EL (cell line): ENCODE results near the gene MBIP.
A peak's percentile ranks its signal among the peaks of the same experiment; 100 is the strongest.

ENCODE experiments used
- DNase-seq: peaks from one replicate; pipeline ENCODE4 v3.0.0-alpha.2; 2016

Gene MBIP

GRCh38 chr14:36313206-36313605 lies 7.2 kb downstream of the MBIP start:
- no peak for DNase-seq

GRCh38 chr14:36306836-36307235 lies 13.6 kb downstream of the MBIP start:
- DNase-seq = no peak

GRCh38 chr14:36304895-36305294 lies 15.5 kb downstream of the MBIP start:
- DNase-seq = no peak

GRCh38 chr14:36303960-36304359 lies 16.5 kb downstream of the MBIP start:
- DNase-seq = no peak

- DNase-seq = no peak
Measured at GRCh38 chr14:36302823-36303222, 17.6 kb downstream of the MBIP start.

GRCh38 chr14:36301159-36301558 lies 19.3 kb downstream of the MBIP start:
- no peak for DNase-seq

GRCh38 chr14:36300337-36300736 lies 20.1 kb downstream of the MBIP start:
- DNase-seq = peak; percentile 5

GRCh38 chr14:36295642-36296627 lies 24.5 kb downstream of the MBIP start:
- DNase-seq = no peak

- DNase-seq = no peak
Measured at GRCh38 chr14:36294543-36294942, 25.9 kb downstream of the MBIP start.

GRCh38 chr14:36293824-36294223 lies 26.6 kb downstream of the MBIP start:
- DNase-seq = peak; percentile 26

- no peak for DNase-seq
Measured at GRCh38 chr14:36289954-36290353, 30.5 kb downstream of the MBIP start.

GRCh38 chr14:36288496-36288895 lies 31.9 kb downstream of the MBIP start:
- no peak for DNase-seq

GRCh38 chr14:36284971-36285595 lies 35.4 kb downstream of the MBIP start:
- DNase-seq = no peak

GRCh38 chr14:36281309-36281708 lies 39.1 kb downstream of the MBIP start:
- DNase-seq = peak; percentile 3

GRCh38 chr14:36279306-36280190 lies 40.9 kb downstream of the MBIP start:
- no peak for DNase-seq

GRCh38 chr14:36275741-36276140 lies 44.7 kb downstream of the MBIP start:
- no peak for DNase-seq

- peak; percentile 1 for DNase-seq
Measured at GRCh38 chr14:36271939-36272907, 48.2 kb downstream of the MBIP start.

GRCh38 chr14:36271222-36271621 lies 49.2 kb downstream of the MBIP start:
- DNase-seq = no peak

- no peak for DNase-seq
Measured at GRCh38 chr14:36270191-36270590, 50.2 kb downstream of the MBIP start.

- DNase-seq = no peak
Measured at GRCh38 chr14:36268121-36268520, 52.3 kb downstream of the MBIP start.

- DNase-seq = no peak
Measured at GRCh38 chr14:36264595-36264994, 55.8 kb downstream of the MBIP start.

- no peak for DNase-seq
Measured at GRCh38 chr14:36264107-36264506, 56.3 kb downstream of the MBIP start.
